Peyer's patch (tissue), 4 donors: ENCODE measurements around the gene SRD5A1. TPM values are rescaled to one million over a fixed set of nuclear protein-coding genes. Genes with fewer than 3 reads are reported as not detected.
"Not testable (repeated sequence)": the region's sequence is repeated elsewhere in the genome, so short reads cannot be mapped to it uniquely, and the experiment has no call there.

Experiments used
- DNase-seq, 3 donors: peaks; one replicate each; pipeline ENCODE4 v3.0.0-alpha.2; 2017 to 2019
- H3K27ac ChIP-seq, 4 donors: fragments of 200-600 bp; sonication (generic); one replicate each; pipeline ENCODE4 v1.5.1; 2016 to 2019
- H3K27me3 ChIP-seq, 2 donors: fragments of 200-600 bp; sonication (generic); one replicate each; pipeline ENCODE4 v1.5.1; 2019
- H3K36me3 ChIP-seq, 3 donors: fragments of 200-600 bp; sonication (generic); one replicate each; pipeline ENCODE4 v1.5.1; 2016 to 2019
- H3K4me1 ChIP-seq, 4 donors: fragments of 200-600 bp; sonication (generic); one replicate each; pipeline ENCODE4 v1.5.1; 2016 to 2019
- H3K4me3 ChIP-seq, 4 donors: fragments of 200-600 bp; sonication (generic); 1 replicate in 3 of 4; 2 replicates in 1 of 4; pipeline ENCODE4 v1.5.1; 2016 to 2019; ENCODE audit warnings: mild to moderate bottlenecking in 1 of 4
- H3K9me3 ChIP-seq, 4 donors: fragments of 200-600 bp; sonication (generic); one replicate each; pipeline ENCODE4 v1.5.1; 2016 to 2019; ENCODE audit warnings: mild to moderate bottlenecking in 1 of 4
- CTCF ChIP-seq, 6 experiments: fragments of 450-650 bp in 4 of 6; fragments of 200-600 bp in 2 of 6; sonication (generic) in 1 of 6; IDR thresholded peaks; one replicate each; pipeline ENCODE4 v1.5.1; 2017 to 2019; ENCODE audit warnings: antibody characterized with exemption in 6 of 6, mild to moderate bottlenecking in 3 of 6, moderate library complexity in 1 of 6
- POLR2A ChIP-seq, 2 donors: fragments of 450-650 bp; IDR thresholded peaks; one replicate each; pipeline ENCODE4 v1.5.1; 2017; ENCODE audit warnings: antibody characterized with exemption in 2 of 2, mild to moderate bottlenecking in 2 of 2, moderate library complexity in 2 of 2
- total RNA-seq, 4 donors: library from RNA; depleted of rRNA; stranded (reverse); fragments of >200 nt; gene quantifications; one replicate each; pipeline ENCODE4 v1.1.0, GENCODE V29; 2016

The SRD5A1 gene
- total RNA-seq, 4 donors from 2014 or later: 5.8 to 16.9 (median 13.1) TPM

- no peaks in the 10 kb centered on the region for H3K4me1 ChIP-seq
- no peak for DNase-seq
- TF ChIP-seq POLR2A (IDR thresholded peaks at IDR 0.05): no peak
- no peak for TF ChIP-seq CTCF (IDR thresholded peaks at IDR 0.05)
- H3K36me3 ChIP-seq: no peaks in the 10 kb centered on the region
- H3K4me3 ChIP-seq: no peak overlapping the region
- no peaks in the 10 kb centered on the region for H3K27me3 ChIP-seq
- no peaks in the 10 kb centered on the region for H3K9me3 ChIP-seq
- no peak overlapping the region for H3K27ac ChIP-seq
Measured at GRCh38 chr5:6642655-6643054, 9.4 kb downstream of the SRD5A1 start.

DNA sequence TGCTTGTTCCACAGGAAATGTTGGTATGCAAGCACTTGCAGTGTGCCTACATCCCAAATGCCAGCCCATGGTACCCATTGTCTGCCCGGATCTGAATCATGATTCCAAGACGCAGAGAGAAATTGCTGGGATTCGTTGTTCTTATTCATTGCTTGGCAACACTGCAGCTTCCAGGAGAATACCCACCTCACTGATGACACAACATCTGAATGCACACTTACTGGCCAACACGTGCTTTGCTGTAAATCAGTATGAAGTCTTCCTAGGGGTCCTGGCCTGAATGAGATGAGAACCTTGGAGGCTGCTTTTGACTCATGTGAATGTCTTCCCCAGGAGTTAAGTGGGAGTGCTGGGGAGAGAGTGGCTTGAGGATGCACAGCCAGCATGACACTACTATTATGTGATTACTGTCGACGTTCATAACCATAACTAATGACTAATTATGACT, 11.6 kb downstream of the SRD5A1 start:
- TF ChIP-seq CTCF (IDR thresholded peaks at IDR 0.05): no peak
- TF ChIP-seq POLR2A (IDR thresholded peaks at IDR 0.05): no peak
- Histone ChIP-seq H3K27me3 (no peaks in the 10 kb centered on the region), H3K27ac (no peak overlapping the region), H3K4me3 (no peak overlapping the region), H3K9me3 (no peaks in the 10 kb centered on the region), H3K4me1 (no peaks in the 10 kb centered on the region), H3K36me3 (no peaks in the 10 kb centered on the region)
- DNase-seq: no peak

GRCh38 chr5:6645571-6646362, 12.5 kb downstream of the SRD5A1 start:
- not testable (repeated sequence) for DNase-seq, H3K36me3 ChIP-seq, H3K9me3 ChIP-seq, H3K27me3 ChIP-seq, H3K4me3 ChIP-seq, H3K4me1 ChIP-seq, H3K27ac ChIP-seq

GRCh38 chr5:6649186-6649585, 15.9 kb downstream of the SRD5A1 start:
- Histone ChIP-seq H3K4me1 (no peaks in the 10 kb centered on the region), H3K9me3 (no peaks in the 10 kb centered on the region), H3K36me3 (peaks cover 0 to 5% (median 0%) of the 10 kb centered on the region in 3 donors), H3K4me3 (no peak overlapping the region), H3K27ac (no peak overlapping the region), H3K27me3 (no peaks in the 10 kb centered on the region)
- TF ChIP-seq CTCF (IDR thresholded peaks at IDR 0.05): no peak
- no peak for TF ChIP-seq POLR2A (IDR thresholded peaks at IDR 0.05)
- DNase-seq: peak in 1 of 3 donors; percentile 24

DNA sequence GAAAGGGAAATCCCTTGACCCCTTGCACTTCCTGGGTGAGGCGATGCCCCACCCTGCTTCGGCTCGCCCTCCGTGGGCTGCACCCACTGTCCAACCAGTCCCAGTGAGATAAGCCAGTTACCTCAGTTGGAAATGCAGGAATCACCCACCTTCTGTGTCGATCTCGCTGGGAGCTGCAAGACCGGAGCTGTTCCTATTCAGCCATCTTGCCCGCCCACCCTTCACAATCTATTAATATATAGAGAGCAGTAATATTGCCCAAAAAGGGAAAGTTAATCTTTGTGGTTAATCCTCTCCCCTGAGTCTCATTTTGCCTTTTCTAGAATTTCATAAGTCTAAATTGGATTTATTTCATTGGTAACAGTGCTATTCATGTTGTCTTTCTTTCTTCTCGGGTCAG, 16.4 kb downstream of the SRD5A1 start:
- no peak overlapping the region for H3K4me3 ChIP-seq
- peaks cover 0 to 5% (median 0%) of the 10 kb centered on the region in 3 donors for H3K36me3 ChIP-seq
- no peaks in the 10 kb centered on the region for H3K4me1 ChIP-seq
- H3K27ac ChIP-seq: no peak overlapping the region
- no peak for DNase-seq
- no peaks in the 10 kb centered on the region for H3K9me3 ChIP-seq
- TF ChIP-seq POLR2A (IDR thresholded peaks at IDR 0.05) (no peak), CTCF (IDR thresholded peaks at IDR 0.05) (no peak)
- H3K27me3 ChIP-seq: no peaks in the 10 kb centered on the region

- Histone ChIP-seq H3K36me3 (peaks cover 0 to 25% (median 0%) of the 10 kb centered on the region in 3 donors), H3K4me1 (no peaks in the 10 kb centered on the region), H3K9me3 (no peaks in the 10 kb centered on the region), H3K27ac (no peak overlapping the region), H3K27me3 (no peaks in the 10 kb centered on the region), H3K4me3 (no peak overlapping the region)
- no peak for TF ChIP-seq POLR2A (IDR thresholded peaks at IDR 0.05)
- TF ChIP-seq CTCF (IDR thresholded peaks at IDR 0.05): no peak
- DNase-seq: peak in 2 of 3 donors; percentile 55 to 63
Measured at GRCh38 chr5:6652025-6652424, 18.8 kb downstream of the SRD5A1 start.
